ENCODE data around the gene SELENOM. TPM values are rescaled to one million over a fixed set of nuclear protein-coding genes. Genes with fewer than 3 reads are reported as not detected.
"Not testable (repeated sequence)": the region's sequence is repeated elsewhere in the genome, so short reads cannot be mapped to it uniquely, and the experiment has no call there.

The SELENOM gene
- total RNA-seq, 1 donor from 2014 or later: 6.4 TPM

DNA sequence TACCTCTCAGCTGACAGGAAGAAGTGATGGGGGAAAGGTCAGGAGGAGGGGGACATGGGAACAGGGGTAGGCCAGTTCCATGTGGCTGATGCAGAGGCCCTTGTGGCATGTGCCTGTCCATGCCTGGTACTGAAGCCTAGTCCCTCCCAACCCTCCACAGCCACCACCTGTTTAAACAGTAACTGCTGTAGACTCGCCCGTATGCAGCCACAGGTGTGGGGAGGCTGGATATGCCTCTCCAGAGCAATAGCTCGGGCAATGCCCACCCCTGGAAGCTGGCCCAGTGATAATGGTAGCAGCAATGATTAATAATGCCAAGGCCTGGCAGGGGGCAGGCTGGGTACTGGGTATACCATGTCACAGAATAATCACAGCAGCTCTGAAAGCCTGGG lies 24.0 kb downstream of the SELENOM start:
- no peak for DNase-seq (ENCODE audit: low spot score)

DNA sequence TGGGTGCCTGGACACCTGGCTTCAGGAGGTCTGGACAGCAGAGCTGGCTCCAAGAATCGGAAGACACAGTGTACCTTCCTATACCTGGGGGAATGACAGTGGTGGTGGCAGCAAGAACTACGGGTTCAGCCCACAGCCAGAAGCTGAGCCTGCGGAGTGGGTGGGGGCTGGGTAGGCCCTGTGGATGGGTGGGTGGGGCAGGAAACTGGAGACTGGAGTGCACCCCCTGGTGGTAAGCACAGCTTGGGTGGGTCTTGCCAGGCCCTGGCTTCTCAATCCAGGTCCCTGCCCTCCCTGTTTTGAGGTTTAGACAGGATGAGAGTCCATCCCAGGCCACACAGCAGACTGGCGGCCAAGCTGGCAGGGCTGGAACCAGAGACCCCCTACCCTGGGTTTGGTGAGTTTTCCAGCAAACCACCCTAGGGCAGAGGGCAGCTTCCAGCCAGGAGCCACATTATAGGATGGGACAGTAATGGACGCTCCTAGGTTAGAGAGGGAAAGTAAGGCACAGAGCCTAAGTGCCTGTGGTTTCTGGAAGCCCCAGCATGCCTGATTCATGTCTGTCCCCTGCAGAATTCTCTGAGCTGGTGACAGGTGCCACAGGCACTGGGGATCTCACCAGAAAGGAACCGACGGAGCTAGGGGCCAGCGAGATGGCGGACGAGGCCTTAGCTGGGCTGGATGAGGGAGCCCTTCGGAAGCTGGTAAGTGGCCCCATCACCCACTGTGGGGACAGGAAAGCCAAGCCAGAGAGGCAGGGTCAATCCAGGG lies 24.6 kb downstream of the SELENOM start:
- Mint-ChIP-seq H3K4me3 (peak overlapping the region; percentile 92), H3K36me3 (ENCODE audit: low read depth) (no peaks in the 10 kb centered on the region), H3K9me3 (no peaks in the 10 kb centered on the region), H3K27ac (peak overlapping the region; percentile 49), H3K4me1 (ENCODE audit: low read depth) (peaks cover 40% of the 10 kb centered on the region), H3K27me3 (ENCODE audit: insufficient read depth) (no peaks in the 10 kb centered on the region)
- DNase-seq (ENCODE audit: low spot score): no peak
- intact Hi-C loops (cut with micrococcal nuclease): loop anchor here (10.0 kb wide), 1 partner anchor 862 kb away; the partner anchor contains the start of gene YWHAH

More for the DNA sequence above, 24.0 kb downstream of the SELENOM start:
- peaks cover 40% of the 10 kb centered on the region for H3K4me1 Mint-ChIP-seq (ENCODE audit: low read depth)
- peak overlapping the region; percentile 92 for H3K4me3 Mint-ChIP-seq
- H3K27ac Mint-ChIP-seq: no peak overlapping the region
- H3K27me3 Mint-ChIP-seq (ENCODE audit: insufficient read depth): no peaks in the 10 kb centered on the region
- no peaks in the 10 kb centered on the region for H3K9me3 Mint-ChIP-seq
- H3K36me3 Mint-ChIP-seq (ENCODE audit: low read depth): no peaks in the 10 kb centered on the region
- intact Hi-C loops (cut with micrococcal nuclease): loop anchor here (10.0 kb wide), 1 partner anchor 861 kb away; the partner anchor contains the start of gene YWHAH

DNA sequence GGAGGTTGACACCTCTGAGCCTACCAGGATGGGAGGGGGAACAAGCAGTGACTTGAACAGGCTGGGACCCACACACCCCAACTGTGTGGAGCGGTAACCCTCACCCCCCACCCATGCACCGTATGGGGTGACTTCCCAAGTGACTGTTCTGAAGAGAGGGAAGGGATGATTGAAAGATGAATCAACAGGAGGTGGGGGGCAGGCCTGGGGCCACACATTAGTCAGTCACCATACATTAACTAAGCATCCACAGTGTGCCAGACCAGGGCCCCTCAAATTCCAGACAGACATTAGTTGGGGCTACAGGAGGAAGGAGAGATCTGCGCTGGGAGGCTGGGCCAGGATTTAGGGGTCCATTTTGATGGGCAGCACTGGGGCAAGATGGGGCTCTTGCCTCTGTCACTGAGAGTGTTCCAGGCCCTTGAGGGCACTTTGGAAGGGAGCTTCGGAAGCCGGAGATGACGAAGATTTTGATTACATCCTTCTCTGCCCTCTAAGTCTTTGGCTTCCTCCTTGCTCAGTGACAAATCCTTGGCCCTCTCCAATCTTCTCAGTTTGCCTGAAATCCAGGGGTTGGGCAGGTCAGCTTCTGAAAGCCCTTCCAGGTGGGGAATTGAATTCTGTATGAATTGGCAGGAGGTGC lies 25.3 kb downstream of the SELENOM start:
- H3K27me3 Mint-ChIP-seq (ENCODE audit: insufficient read depth): no peaks in the 10 kb centered on the region
- no peaks in the 10 kb centered on the region for H3K36me3 Mint-ChIP-seq (ENCODE audit: low read depth)
- H3K4me1 Mint-ChIP-seq (ENCODE audit: low read depth): peaks cover 40% of the 10 kb centered on the region
- intact Hi-C loops (cut with micrococcal nuclease): loop anchor here (1.0 to 10.0 kb wide), 3 partner anchors 130 to 863 kb away; partner anchors contain the start of genes LIMK2 and YWHAH
- no peak overlapping the region for H3K27ac Mint-ChIP-seq
- DNase-seq (ENCODE audit: low spot score): no peak
- H3K9me3 Mint-ChIP-seq: no peaks in the 10 kb centered on the region
- peak overlapping the region; percentile 92 for H3K4me3 Mint-ChIP-seq

GRCh38 chr22:31080848-31081649 lies 26.3 kb downstream of the SELENOM start, which contains the start of gene SMTN:
TSS of gene SMTN (plus strand) at chr22:31081318. CDS start at chr22:31083259, 1,941 bp downstream.
- H3K4me3 Mint-ChIP-seq: peak within 1 kb of the TSS; percentile 92
- no peaks in the 10 kb centered on the region for H3K36me3 Mint-ChIP-seq (ENCODE audit: low read depth)
- no peaks in the 10 kb centered on the region for H3K27me3 Mint-ChIP-seq (ENCODE audit: insufficient read depth)
- peaks cover 40% of the 10 kb centered on the region for H3K4me1 Mint-ChIP-seq (ENCODE audit: low read depth)
- H3K27ac Mint-ChIP-seq: peak within 1 kb of the TSS; percentile 29
- intact Hi-C loops (cut with micrococcal nuclease): loop anchor here (1.0 to 10.0 kb wide), 3 partner anchors 131 to 864 kb away; partner anchors contain the start of genes LIMK2 and YWHAH
- DNase-seq (ENCODE audit: low spot score): peak; percentile 84
- no peaks in the 10 kb centered on the region for H3K9me3 Mint-ChIP-seq

DNA sequence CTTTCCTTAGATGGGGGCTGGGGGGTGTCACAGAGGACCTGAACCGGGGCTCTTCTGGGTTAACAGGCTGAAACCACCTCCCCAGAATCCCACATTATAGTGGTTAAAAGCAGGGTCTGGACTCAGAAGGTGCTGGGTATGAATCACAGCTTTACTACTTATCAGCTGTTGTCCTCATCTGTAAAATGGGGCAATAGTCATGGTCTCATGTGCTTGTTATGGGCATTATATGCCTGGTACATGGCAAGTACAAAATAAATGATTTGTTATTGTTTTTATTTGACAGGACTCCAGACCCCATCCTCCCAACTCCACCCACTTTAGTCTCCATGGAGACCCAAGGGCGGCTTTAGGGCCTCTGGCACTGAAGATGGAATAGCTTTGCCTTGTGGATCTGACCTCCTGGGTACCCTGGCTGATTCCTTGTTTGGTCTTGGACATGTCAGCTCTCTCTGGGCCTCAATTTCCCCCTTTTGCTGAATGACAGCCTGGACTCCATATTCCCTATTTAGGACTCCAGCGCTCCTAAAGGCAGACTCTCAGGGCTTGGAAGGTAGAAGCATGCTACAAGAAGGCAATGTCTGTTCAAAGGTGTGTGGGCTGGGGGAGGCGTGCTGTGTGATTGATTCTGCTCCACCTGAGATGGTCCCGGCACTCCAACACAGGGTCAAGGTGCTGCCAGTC lies 27.1 kb downstream of the SELENOM start:
- Mint-ChIP-seq H3K27me3 (ENCODE audit: insufficient read depth) (no peaks in the 10 kb centered on the region), H3K4me3 (peak overlapping the region; percentile 92), H3K27ac (peak overlapping the region; percentile 29), H3K4me1 (ENCODE audit: low read depth) (peaks cover 40% of the 10 kb centered on the region), H3K9me3 (no peaks in the 10 kb centered on the region), H3K36me3 (ENCODE audit: low read depth) (no peaks in the 10 kb centered on the region)
- no peak for DNase-seq (ENCODE audit: low spot score)
- intact Hi-C loops (cut with micrococcal nuclease): loop anchor here (10.0 kb wide), 1 partner anchor 864 kb away; the partner anchor contains the start of gene YWHAH

- H3K27ac Mint-ChIP-seq: no peak overlapping the region
- peaks cover 36% of the 10 kb centered on the region for H3K4me1 Mint-ChIP-seq (ENCODE audit: low read depth)
- H3K36me3 Mint-ChIP-seq (ENCODE audit: low read depth): no peaks in the 10 kb centered on the region
- DNase-seq (ENCODE audit: low spot score): no peak
- intact Hi-C loops (cut with micrococcal nuclease): no loop called here
- H3K27me3 Mint-ChIP-seq (ENCODE audit: insufficient read depth): no peaks in the 10 kb centered on the region
- no peaks in the 10 kb centered on the region for H3K9me3 Mint-ChIP-seq
- no peak overlapping the region for H3K4me3 Mint-ChIP-seq
Observed at GRCh38 chr22:31079095-31079642, 28.2 kb downstream of the SELENOM start.

DNA sequence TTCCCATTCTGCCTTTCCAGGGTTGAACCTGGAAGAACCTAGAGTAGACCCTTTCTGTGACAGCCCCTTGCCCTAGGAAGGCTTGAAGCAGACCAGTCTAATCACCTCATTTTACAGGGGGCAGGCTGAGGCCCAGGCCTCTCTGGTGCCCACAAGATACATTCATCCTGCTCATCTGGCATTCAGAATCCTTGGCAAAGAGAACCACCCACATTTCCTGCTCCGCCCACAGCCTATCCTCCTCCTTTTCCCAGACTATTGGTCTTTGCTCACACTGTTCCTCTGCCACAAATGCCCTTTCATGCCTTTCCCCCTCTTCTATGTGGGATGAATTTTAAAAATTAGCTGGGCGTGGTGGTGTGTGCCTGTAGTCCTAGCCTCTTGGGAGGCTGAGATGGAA lies 29.0 kb downstream of the SELENOM start:
- H3K4me1 Mint-ChIP-seq (ENCODE audit: low read depth): peaks cover 28% of the 10 kb centered on the region
- H3K36me3 Mint-ChIP-seq (ENCODE audit: low read depth); H3K9me3 Mint-ChIP-seq; H3K4me3 Mint-ChIP-seq; H3K27me3 Mint-ChIP-seq (ENCODE audit: insufficient read depth); H3K27ac Mint-ChIP-seq; DNase-seq (ENCODE audit: low spot score); intact Hi-C loops (cut with micrococcal nuclease): not testable (repeated sequence)

GRCh38 chr22:31077681-31078080 lies 29.7 kb downstream of the SELENOM start:
- Mint-ChIP-seq H3K4me1 (ENCODE audit: low read depth) (peaks cover 21% of the 10 kb centered on the region), H3K4me3 (no peak overlapping the region), H3K27ac (no peak overlapping the region), H3K27me3 (ENCODE audit: insufficient read depth) (peaks cover under 1% of the 10 kb centered on the region), H3K36me3 (ENCODE audit: low read depth) (no peaks in the 10 kb centered on the region), H3K9me3 (no peaks in the 10 kb centered on the region)
- no peak for DNase-seq (ENCODE audit: low spot score)
- intact Hi-C loops (cut with micrococcal nuclease): no loop called here

DNA sequence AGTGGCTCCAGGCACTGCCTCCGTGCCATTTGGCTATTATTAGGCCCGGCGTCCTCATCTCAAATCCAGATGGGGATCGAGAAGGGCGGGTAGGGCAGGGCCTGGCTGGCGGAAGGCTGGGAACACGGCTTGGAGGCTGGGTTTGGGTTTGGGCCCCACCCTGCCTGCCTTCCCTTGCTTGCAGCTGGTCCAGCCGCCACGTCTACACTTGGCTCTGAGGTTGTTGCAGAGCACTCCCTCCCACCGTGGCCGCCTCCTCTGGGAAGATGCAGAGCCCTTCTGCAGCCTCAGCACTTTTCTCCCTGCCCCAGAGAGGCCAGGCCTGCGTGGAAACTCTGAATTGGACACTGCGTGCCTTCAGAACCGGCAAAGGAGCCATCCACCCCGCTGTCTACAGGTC lies 31.4 kb downstream of the SELENOM start:
- peaks cover 5% of the 10 kb centered on the region for H3K4me1 Mint-ChIP-seq (ENCODE audit: low read depth)
- H3K4me3 Mint-ChIP-seq: no peak overlapping the region
- H3K27ac Mint-ChIP-seq: no peak overlapping the region
- DNase-seq (ENCODE audit: low spot score): no peak
- no peaks in the 10 kb centered on the region for H3K36me3 Mint-ChIP-seq (ENCODE audit: low read depth)
- H3K9me3 Mint-ChIP-seq: no peaks in the 10 kb centered on the region
- peaks cover 4% of the 10 kb centered on the region for H3K27me3 Mint-ChIP-seq (ENCODE audit: insufficient read depth)
- intact Hi-C loops (cut with micrococcal nuclease): no loop called here

DNA sequence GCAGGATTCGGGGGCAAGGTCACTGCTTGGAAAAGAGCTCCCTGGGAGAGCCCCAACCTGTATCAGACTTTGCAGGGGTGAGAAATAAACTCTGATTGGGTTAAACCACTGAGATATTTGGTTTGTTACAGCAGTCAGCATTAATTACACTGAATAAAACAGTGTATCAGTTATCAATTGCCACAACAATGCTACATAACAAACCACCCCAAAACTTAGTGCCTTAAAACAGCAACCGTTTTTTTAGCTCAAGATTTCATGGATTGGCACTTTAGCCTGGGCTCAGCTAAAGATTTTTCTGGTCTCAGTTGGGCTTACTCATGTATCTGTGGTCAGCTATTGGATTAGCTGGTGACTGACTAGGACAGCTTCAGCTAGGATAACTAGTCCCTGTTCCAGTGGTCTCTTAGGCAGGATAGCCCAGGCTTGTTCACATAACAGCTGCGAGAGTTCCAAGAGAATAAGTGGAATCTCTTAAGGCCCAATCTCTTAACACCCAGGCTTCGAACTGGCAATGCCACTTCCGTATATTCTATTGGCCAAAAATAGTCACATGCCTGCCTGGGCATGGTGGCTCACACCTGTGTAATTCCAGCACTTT lies 33.7 kb downstream of the SELENOM start:
- H3K36me3 Mint-ChIP-seq (ENCODE audit: low read depth); H3K27me3 Mint-ChIP-seq (ENCODE audit: insufficient read depth); H3K27ac Mint-ChIP-seq; H3K4me1 Mint-ChIP-seq (ENCODE audit: low read depth); H3K4me3 Mint-ChIP-seq; intact Hi-C loops (cut with micrococcal nuclease); DNase-seq (ENCODE audit: low spot score); H3K9me3 Mint-ChIP-seq: not testable (repeated sequence)

- H3K27ac Mint-ChIP-seq; H3K4me3 Mint-ChIP-seq; H3K9me3 Mint-ChIP-seq; H3K27me3 Mint-ChIP-seq (ENCODE audit: insufficient read depth); DNase-seq (ENCODE audit: low spot score); H3K4me1 Mint-ChIP-seq (ENCODE audit: low read depth); intact Hi-C loops (cut with micrococcal nuclease); H3K36me3 Mint-ChIP-seq (ENCODE audit: low read depth): not testable (repeated sequence)
Observed at GRCh38 chr22:31073125-31073524, 34.2 kb downstream of the SELENOM start.
